ENCODE results near the gene MAP6D1.
"Not testable (repeated sequence)": the region's sequence is repeated elsewhere in the genome, so short reads cannot be mapped to it uniquely, and the experiment has no call there.

MAP6D1 gene

DNA sequence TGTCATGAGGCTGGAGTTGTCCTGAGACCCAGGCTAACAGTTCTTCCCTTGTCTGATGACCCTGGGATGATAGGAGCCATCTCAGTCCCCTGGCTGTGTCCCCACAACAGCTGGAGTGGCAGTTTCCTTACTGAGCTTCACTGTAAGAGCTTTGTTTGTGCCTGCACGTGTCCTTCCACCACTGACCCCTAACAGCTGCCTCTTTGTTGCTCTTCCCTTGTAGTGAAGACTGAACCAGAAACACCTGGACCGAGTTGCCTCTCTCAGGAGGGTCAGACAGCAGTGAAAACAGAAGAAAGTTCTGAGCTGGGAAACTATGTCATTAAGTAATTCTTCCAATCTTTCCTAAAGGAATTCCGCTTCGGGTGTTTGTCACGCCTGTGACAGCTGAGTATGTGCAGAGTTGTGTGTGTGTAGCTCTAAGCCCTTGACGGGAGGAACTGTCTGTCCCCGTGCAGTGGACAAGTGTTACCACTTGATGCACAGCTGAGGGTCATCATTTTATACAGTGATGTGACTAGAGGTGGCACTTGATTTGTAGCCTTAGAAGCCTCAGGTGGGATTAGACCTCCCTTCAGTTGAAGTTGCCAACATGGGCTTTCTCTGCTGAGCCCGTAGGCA lies 25.0 kb downstream of the MAP6D1 start:
- no peak for DNase-seq

DNA sequence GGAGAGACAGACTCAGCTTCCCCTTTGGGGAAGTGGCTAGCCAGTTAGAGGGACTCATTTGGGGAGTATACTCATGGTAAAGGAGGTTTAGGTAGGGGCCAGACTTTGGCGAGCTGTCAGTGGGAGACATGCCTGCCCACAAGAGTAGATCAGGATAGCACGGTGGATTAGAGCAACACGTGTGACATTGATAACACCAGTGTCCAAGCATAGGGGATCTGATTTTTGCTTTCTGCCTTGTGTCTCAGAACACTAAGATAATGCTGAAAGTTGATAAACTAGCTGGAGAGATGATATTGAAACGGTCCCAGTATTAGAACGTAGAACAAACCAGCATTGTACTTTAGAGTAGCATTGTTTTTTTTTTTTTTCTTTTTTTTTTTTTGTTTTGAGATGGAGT lies 25.9 kb downstream of the MAP6D1 start:
- DNase-seq, result no peak

DNA sequence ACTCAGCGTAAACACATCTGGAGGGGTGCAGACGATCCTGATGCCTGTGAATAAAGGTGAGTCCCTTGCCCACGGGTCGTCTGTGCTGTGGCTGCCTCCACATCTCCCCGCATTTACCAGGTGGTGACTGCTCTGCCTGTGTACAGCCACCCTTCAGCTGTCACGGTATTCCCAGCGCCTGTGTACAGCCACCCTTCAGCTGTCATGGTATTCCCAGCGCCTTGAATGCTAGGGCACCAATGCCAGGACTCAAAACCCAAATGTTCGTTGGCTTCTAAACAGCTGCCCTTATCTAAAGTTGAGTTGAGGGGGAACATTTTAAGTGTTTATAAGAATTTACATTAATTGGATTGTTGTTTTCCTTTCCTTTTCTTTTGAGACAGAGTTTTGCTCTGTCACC lies 27.4 kb downstream of the MAP6D1 start:
- no peak for DNase-seq

DNA sequence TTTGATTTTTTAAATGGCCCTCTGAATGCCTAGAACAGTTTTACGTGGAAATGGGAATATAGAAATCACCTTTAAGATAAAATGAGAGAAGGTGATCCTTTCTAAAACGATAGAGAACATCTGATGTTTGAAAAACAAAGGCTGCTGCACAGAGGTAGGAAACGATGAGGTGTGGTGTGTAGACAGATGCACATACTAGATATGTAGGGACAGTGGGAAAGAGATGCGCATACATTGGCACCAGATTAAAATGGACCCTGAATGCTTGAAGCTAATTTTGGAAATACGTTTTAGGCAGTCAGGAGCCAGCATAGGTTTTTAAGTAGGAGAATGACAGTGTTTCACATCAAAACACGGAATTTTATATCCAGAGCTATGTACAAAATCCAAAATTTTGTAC lies 29.0 kb downstream of the MAP6D1 start:
- no peak for DNase-seq

DNA sequence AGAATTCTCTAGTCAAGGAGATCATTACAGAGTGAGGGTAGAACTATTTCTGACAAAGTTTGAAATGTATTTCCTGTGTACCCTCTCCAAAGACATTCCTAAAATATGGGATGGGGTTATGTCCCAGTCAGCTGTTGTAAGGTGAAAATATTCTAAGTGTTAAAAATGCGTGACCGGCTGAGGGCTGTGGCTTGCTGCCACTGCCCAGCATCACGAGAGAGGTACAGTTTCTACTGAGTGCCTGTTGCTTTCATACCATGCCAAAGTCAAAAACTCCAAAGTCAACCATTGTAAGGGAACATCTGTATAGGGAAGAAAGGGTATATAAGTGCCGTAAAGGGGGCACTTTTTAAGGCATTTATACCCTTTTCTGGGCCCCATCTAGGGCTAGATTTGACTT lies 30.9 kb downstream of the MAP6D1 start:
- no peak for DNase-seq

DNA sequence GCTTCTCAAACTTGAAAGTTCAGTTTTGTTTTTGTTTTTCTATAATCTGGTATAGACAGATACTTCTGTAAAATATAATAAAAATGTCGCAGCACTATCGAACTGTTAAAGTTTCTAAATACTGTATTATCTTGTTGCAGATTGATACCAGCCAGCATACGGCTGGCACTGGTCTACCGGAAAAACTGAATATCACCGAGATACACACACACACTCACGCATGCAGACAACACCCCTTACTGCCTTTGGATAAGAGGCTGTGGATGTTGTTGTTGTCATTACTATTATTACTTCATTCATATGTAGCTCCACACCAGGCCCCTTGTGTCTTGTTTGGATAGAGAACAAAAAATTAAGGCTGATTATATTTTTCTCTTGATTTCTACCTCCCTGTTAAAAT lies 32.4 kb downstream of the MAP6D1 start:
- DNase-seq, result no peak

DNA sequence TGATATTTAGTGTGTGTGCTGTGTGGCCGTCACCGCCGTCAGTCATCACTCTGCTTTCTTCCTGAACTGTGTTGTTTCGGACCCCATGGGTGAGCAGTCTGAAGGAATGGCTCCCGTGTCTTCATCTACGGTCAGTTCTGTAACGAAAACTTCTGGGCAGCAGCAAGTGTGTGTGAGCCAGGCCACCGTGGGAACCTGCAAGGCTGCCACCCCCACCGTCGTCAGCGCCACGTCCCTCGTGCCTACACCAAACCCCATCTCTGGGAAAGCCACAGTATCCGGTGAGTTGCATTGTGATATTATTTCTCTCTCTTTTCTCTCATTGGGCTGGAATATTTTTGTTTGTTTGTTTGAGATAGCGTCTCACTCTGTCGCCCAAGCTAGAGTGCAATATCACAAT lies 34.7 kb downstream of the MAP6D1 start:
- no peak for DNase-seq

DNA sequence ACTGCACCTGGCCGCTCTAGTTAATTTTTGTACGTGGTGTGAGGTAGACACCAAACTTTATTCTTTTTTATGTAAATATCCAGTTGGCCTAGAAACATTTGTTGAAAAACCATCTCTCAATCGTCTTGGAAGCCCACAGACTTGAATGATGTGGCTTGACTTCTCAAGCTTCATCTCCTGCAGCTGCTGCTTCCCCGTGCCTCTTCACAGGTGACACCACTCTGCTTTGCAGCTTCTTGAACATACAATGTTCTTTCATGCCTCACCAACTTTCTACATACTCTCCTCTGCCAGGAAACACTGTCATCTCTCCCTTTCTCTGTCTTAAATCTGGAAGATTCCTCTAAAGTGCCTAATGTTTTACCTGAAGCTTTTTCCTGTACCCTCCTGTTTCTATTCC lies 35.6 kb downstream of the MAP6D1 start:
- no peak for DNase-seq

DNA sequence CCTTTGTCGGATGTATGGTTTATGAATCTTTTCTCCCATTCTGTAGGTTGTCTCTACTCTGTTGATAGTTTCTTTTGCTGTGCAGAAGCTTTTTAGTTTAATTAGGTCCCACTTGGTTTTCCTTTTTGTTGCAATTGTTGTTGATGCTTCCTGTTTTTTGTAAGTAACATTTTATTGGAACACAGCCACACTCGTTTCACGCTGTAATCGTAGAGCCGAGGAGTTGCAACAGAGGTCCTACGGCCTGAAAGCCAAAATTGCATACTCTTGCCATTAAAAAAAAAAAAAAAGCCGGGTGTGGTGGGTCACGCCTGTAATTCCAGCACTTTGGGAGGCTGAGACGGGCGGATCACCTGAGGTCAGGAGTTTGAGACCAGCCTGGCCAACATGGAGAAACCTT lies 40.9 kb downstream of the MAP6D1 start:
- not testable (repeated sequence) for DNase-seq

DNA sequence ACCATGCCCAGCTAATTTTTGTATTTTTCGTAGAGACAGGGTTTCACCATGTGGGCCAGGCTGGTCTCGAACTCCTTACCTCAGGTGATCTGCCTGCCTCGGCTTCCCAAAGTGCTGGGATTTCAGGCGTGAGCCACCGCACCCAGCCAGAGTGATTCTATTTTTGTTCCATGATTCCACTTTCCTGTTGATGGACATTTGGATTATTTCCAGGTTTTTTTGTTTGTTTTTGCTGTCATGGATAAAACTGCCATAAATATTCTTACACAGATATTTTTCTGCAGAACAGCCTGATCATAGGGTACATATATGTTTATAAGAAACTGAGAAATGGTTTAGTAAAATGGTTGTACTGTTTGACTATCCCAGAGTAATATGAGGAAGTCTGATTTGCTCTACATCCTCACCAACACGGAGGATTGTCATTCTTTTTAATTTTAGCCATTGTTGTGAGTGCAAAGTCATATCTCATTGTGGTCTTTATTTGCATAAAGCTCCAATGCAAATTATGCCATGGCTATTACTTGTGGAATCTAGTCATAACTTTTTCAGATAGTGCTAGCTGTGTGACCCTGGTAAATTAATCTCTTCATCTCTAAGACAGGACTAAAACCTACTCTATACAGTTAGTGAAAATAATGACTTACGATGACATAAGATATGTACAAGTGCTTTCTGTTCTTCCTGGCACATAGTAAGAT lies 42.7 kb downstream of the MAP6D1 start:
- no peak for DNase-seq

DNA sequence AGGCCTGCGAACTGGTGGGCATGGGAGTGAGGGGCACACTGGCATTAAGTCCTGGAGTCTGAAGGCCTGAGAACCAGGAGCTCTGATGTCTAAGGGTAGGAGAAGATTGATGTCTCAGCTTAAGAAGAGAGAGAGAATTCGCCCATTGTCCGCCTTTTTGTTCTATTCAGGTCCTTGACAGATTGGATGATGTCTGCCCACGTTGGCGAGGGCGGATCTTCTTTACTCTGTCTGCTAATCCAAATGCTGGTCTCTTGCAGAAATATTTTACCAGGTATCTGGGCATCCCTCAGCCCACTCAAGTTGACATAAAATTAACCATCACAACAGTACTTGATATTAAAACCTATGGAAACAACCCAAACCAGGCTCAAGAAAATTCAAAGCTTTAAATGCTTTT lies 44.1 kb downstream of the MAP6D1 start:
- DNase-seq, result no peak

DNA sequence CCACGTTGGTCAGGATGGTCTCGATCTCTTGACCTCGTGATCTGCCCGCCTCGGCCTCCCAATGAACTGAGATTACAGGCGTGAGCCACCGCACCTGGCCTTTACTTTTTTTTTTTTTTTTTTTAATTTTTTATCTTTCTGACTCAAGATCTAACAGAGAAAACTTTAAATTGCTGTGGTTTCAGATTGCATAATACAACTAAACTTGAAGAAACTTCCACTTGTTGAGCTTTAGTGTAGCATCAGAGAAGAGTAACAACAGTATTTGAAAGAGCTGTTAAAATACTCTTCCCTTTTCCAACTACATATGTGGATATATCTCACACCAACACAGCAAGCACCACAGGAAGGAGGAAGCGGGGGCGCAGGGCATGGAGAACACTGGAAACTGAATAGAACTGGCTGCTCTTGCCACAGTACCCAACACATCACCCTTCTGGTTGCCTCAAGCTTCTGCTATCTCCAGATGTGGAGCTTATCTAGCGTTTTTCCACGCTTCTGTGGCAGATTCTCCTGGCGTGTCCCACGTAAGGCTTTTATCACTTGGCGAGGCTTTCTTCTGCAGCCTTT lies 45.4 kb downstream of the MAP6D1 start:
- DNase-seq, result no peak

DNA sequence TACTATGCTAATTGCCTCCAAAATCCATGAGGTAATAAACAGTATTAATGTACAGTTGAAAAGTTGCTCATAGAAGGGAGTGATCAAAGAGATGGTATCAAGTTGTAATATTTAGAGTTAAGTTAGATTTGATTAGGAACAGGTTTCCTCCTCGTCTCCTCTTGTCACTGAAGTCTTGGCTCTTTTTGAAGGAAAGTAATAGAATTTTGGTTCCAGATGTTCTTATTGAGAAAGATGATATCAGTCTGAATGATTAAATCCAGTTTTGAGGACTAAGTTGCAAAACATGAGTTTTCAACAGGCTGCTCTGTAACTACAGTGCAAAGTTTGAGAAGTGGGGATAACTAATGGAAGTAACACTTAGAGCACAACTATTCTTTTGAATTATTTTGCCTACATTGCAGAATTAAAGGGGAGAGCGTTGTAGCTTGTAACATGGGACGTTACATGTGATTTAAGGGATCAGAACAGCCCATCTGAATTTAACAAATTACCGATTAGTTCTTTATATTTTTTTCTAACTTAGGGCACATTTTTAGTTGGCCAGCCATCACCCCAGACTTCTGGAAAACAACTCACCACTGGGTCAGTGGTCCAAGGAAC lies 48.3 kb downstream of the MAP6D1 start:
- no peak for DNase-seq

DNA sequence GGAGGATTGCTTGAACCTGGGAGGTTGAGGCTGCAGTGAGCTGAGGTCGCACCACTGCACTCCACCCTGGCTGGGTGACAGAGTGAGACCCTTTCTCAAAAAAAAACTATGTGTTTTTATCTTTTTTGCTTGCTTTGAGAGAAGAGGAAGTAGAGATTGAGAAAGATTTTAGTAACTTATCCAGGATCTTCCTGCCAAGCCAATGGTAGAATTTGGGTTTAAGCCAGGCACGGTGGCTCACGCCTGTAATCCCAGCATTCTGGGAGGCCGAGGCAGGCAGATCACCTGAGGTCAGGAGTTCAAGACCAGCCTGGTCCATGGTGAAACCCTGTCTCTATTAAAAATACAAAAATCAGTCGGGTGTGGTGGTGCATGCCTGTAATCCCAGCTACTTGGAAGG lies 48.9 kb downstream of the MAP6D1 start:
- not testable (repeated sequence) for DNase-seq

DNA sequence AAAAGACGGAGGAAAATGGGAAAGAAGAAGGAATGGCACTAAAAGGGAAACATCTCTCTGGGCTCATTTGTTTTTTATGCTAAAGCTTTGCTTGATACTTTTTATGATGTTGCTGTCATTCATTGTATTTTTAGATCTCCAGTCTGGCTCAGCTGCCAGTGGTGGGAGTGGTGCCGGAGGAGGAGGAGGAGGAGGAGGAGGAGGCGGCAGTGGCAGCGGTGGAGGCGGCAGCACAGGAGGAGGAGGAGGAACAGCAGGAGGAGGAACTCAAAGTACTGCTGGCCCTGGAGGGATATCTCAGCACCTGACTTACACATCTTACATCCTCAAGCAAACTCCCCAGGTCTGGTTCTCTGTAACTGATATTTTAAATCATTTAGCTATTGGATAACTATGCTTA lies 49.6 kb downstream of the MAP6D1 start:
- no peak for DNase-seq

DNA sequence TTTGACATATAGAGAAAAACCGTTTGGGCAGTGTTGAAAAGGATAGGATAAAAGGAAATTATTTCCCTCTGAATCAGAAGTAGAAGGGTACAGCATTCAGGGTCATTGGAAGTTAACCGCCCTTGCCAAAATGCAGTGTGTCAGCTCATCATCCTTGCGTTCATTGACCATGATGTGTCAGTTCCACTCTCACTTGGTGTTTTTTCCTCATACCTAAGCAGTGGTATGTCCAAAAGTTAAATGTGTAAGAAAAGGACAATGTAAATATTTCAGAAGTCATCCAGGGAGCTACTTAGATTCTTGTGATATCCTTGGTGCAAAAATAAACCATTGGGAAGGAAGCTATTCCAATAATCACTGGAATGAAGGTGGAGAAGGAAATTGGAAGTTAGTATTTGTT lies 50.7 kb downstream of the MAP6D1 start:
- no peak for DNase-seq

DNA sequence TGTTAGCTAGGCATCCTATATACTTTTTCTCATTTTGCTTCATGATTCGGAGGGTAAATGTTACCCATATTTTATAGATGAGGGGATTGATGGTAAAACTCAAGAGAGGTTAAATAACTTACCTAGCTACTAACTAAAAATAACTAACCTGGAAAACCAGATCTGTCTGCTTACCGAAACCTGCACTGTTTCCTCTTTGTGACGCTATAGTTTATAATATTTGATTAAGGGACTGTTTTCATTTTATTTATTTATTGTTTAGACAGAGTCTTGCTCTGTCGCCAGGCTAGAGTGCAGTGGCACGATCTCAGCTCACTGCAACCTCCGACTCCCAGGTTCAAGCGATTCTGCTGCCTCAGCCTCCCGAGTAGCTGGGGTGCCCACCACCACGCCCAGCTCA lies 55.9 kb downstream of the MAP6D1 start:
- no peak for DNase-seq

DNA sequence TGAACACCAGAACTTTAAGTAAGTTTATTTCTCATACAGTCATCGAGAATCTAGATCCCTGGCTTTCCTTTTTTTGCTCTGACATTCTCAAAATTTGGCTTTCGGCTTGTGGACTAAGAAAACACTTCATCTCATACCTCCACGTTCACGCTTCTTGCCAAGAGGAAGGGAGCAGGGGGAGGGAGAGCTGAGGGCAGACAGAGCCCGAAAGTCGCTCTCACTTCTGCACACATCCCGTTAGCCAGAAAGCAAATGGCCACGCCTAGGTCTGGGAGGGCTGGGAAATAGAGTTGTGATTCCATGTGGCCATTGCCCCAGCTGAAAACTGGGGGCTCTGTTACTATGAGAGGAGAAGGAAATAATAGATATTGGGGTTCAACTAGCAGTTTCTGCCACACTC lies 57.3 kb downstream of the MAP6D1 start:
- no peak for DNase-seq

DNA sequence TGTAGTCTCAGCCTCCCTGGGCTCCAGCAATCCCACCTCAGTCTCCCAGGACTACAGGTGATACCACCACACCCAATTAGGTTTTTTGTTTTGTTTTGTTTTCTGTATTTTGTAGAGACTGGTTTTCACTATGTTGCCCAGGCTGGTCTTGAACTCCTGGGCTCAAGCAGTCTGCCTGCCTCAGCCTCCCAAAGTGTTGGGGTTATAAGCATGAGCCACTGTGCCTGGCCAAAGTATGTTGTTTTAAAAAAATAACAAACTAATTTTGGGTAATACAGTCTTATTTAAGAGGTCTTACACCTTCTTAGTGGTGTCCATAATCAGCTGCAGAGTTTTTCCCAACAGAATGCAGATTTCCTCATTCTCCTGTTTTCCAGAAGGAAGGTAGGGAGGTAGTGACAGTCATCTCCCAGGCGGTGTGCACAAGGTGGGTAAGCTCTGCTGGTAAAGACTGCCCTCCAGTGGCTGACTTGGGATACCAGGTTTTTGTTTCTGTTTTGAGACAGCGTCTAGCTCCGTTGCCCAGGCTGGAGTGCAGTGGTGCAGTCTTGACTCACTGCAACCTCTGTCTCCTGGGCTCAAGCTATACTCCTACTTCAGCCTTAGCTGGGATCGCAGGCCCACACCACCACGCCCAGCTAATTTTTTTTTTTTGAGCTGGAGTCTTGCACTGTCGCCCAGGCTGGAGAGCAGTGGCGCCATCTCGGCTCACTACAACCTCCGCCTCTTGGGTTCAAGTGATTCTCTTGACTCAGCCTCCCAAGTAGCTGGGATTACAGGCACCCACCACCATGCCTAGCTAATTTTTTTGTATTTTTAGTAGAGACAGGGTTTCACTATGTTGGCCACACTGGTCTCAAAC lies 58.4 kb downstream of the MAP6D1 start:
- peak; percentile 37 for DNase-seq

DNA sequence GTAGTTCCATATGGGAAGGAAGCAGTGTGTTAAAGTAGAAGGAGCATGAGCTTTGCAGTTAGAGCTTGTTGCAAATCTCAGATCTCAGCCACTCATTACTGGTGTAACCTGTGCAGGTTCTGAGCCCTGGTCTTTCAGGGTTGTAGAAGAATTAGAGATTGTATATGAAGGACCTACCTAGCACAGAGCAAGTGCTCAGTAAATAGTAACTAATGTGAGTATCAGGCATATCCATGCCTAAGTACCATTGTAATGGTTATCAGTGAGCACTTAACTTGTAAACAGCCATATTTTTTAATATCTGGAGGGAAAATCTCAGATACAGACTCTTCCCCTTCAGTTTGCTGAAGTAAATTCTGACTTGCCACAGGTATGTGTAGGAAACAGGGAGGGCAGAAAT lies 59.3 kb downstream of the MAP6D1 start:
- no peak for DNase-seq
